H9 (cell line): ENCODE results near the gene GLT6D1. TPM values are rescaled to one million over a fixed set of nuclear protein-coding genes. Genes with fewer than 3 reads are reported as not detected.

Source experiments
- DNase-seq: peaks from one replicate; pipeline ENCODE4 v3.0.0-alpha.2; 2017
- H2AFZ ChIP-seq: one replicate; pipeline ENCODE4 v1.6.1; 2013; ENCODE audit warnings: mild to moderate bottlenecking, low read length, control low read depth, moderate library complexity
- H2AK5ac ChIP-seq: 2 replicates; pipeline ENCODE4 v1.6.1; 2013; ENCODE audit warnings: low read length, control low read depth, mixed read lengths; ENCODE audit not compliant: insufficient read length
- H2BK120ac ChIP-seq: one replicate; pipeline ENCODE4 v1.6.1; 2013; ENCODE audit warnings: low read depth, mild to moderate bottlenecking, low read length, control low read depth, inconsistent platforms; ENCODE audit not compliant: poor library complexity, severe bottlenecking
- H2BK12ac ChIP-seq: 2 replicates; pipeline ENCODE4 v1.6.1; 2013; ENCODE audit warnings: low read length, control low read depth, mixed read lengths, low read depth; ENCODE audit not compliant: insufficient read length
- H2BK15ac ChIP-seq: 2 replicates; pipeline ENCODE4 v1.6.1; 2013; ENCODE audit warnings: low read depth, low read length, control low read depth
- H2BK20ac ChIP-seq: one replicate; pipeline ENCODE4 v1.6.1; 2013; ENCODE audit warnings: low read depth, mild to moderate bottlenecking, low read length, control low read depth, inconsistent platforms; ENCODE audit not compliant: poor library complexity, severe bottlenecking
- H2BK5ac ChIP-seq: 2 replicates; pipeline ENCODE4 v1.6.1; 2013; ENCODE audit warnings: low read length, control low read depth, mixed read lengths; ENCODE audit not compliant: insufficient read length
- H3K14ac ChIP-seq: 2 replicates; pipeline ENCODE4 v1.6.1; 2013; ENCODE audit warnings: low read length, control low read depth; ENCODE audit not compliant: insufficient read depth
- H3K18ac ChIP-seq: 2 replicates; pipeline ENCODE4 v1.6.1; 2013; ENCODE audit warnings: low read depth, mild to moderate bottlenecking, mixed read lengths, low read length, control low read depth; ENCODE audit not compliant: insufficient read length
- H3K23ac ChIP-seq: 2 replicates; pipeline ENCODE4 v1.6.1; 2013; ENCODE audit warnings: low read length, control low read depth, mixed read lengths, low read depth; ENCODE audit not compliant: insufficient read length
- H3K23me2 ChIP-seq: 2 replicates; pipeline ENCODE4 v1.6.1; 2013; ENCODE audit warnings: low read depth, mild to moderate bottlenecking, mixed read lengths, low read length, control low read depth; ENCODE audit not compliant: insufficient read length, poor library complexity, severe bottlenecking
- H3K27ac ChIP-seq: 2 replicates; pipeline ENCODE4 v1.5.1; 2013; ENCODE audit warnings: low read length, control low read depth, mixed read lengths, low read depth; ENCODE audit not compliant: insufficient read length
- H3K27me3 ChIP-seq: 2 replicates; pipeline ENCODE4 v1.6.1; 2013; ENCODE audit warnings: low read length, control low read depth, inconsistent platforms; ENCODE audit not compliant: insufficient read depth
- H3K4ac ChIP-seq: 2 replicates; pipeline ENCODE4 v1.6.1; 2013; ENCODE audit warnings: low read depth, mild to moderate bottlenecking, control low read depth, inconsistent platforms, low read length, moderate library complexity
- H3K4me1 ChIP-seq: 2 replicates; pipeline ENCODE4 v1.6.1; 2013; ENCODE audit warnings: low read length, control low read depth, inconsistent platforms; ENCODE audit not compliant: insufficient read depth
- H3K4me2 ChIP-seq: 2 replicates; pipeline ENCODE4 v1.6.1; 2013; ENCODE audit warnings: low read length, control low read depth, mixed read lengths; ENCODE audit not compliant: insufficient read length, insufficient read depth
- H3K56ac ChIP-seq: 2 replicates; pipeline ENCODE4 v1.6.1; 2013; ENCODE audit warnings: low read depth, mild to moderate bottlenecking, mixed read lengths, low read length, control low read depth; ENCODE audit not compliant: insufficient read length
- H3K79me1 ChIP-seq: 2 replicates; pipeline ENCODE4 v1.6.1; 2013; ENCODE audit warnings: low read depth, mild to moderate bottlenecking, moderate library complexity, low read length, control low read depth, inconsistent platforms; ENCODE audit not compliant: insufficient read depth, poor library complexity, severe bottlenecking
- H3K79me2 ChIP-seq: 2 replicates; pipeline ENCODE4 v1.6.1; 2013; ENCODE audit warnings: low read length, control low read depth, inconsistent platforms; ENCODE audit not compliant: insufficient read depth
- H3K9ac ChIP-seq: 2 replicates; pipeline ENCODE4 v1.6.1; 2013; ENCODE audit warnings: low read length, control low read depth, mixed read lengths; ENCODE audit not compliant: insufficient read length; ENCODE audit errors: extremely low read depth
- H3K9me3 ChIP-seq: one replicate; pipeline ENCODE4 v1.6.1; 2013; ENCODE audit warnings: low read depth, low read length, inconsistent platforms; ENCODE audit not compliant: control insufficient read depth
- H3T11ph ChIP-seq: one replicate; pipeline ENCODE4 v1.6.1; 2013; ENCODE audit warnings: mild to moderate bottlenecking, low read length, control low read depth, inconsistent platforms
- H4K20me1 ChIP-seq: one replicate; pipeline ENCODE4 v1.6.1; 2013; ENCODE audit not compliant: control insufficient read depth, insufficient read length, insufficient read depth
- H4K5ac ChIP-seq: 2 replicates; pipeline ENCODE4 v1.6.1; 2013; ENCODE audit warnings: low read depth, mild to moderate bottlenecking, mixed read lengths, low read length, control low read depth; ENCODE audit not compliant: insufficient read length
- H4K8ac ChIP-seq: replicated peaks from 2 replicates; pipeline ENCODE4 v1.6.1; 2013; ENCODE audit warnings: low read length, control low read depth, mixed read lengths, low read depth; ENCODE audit not compliant: insufficient read length
- H4K91ac ChIP-seq: 2 replicates; pipeline ENCODE4 v1.6.1; 2013; ENCODE audit warnings: low read depth, mild to moderate bottlenecking, moderate library complexity, mixed read lengths, low read length, control low read depth; ENCODE audit not compliant: insufficient read length
- H3K27ac Mint-ChIP-seq, 3 experiments: 2 replicates in 2 of 3; 3 replicates in 1 of 3; pipeline ENCODE4 v1.8.0; 2020 to 2021; ENCODE audit warnings: mixed read lengths in 3 of 3, mild to moderate bottlenecking in 1 of 3, moderate library complexity in 1 of 3
- H3K27me3 Mint-ChIP-seq: 2 replicates; pipeline ENCODE4 v1.8.0; 2021; ENCODE audit warnings: low read depth, mild to moderate bottlenecking, moderate library complexity, mixed read lengths
- H3K36me3 Mint-ChIP-seq, 3 experiments: 2 replicates in 2 of 3; 3 replicates in 1 of 3; pipeline ENCODE4 v1.8.0; 2020 to 2021; ENCODE audit warnings: low read depth in 3 of 3, mixed read lengths in 3 of 3; ENCODE audit not compliant: insufficient read depth in 1 of 3
- H3K4me1 Mint-ChIP-seq, 2 experiments: 2 replicates each; pipeline ENCODE4 v1.8.0; 2020; ENCODE audit warnings: mixed read lengths in 2 of 2
- H3K4me3 Mint-ChIP-seq, 2 experiments: 2 replicates in 1 of 2; 3 replicates in 1 of 2; pipeline ENCODE4 v1.8.0; 2020 to 2021; ENCODE audit warnings: mild to moderate bottlenecking in 2 of 2, mixed read lengths in 2 of 2, moderate library complexity in 1 of 2
- H3K9me3 Mint-ChIP-seq, 2 experiments: 2 replicates in 1 of 2; 3 replicates in 1 of 2; pipeline ENCODE4 v1.8.0; 2020; ENCODE audit warnings: mild to moderate bottlenecking in 2 of 2, mixed read lengths in 2 of 2, moderate library complexity in 1 of 2
- WGBS: extraction: QIAGEN DNeasy Blood & Tissue Kit; methylation state at CpG from one replicate; pipeline ENCODE4 v1.1.7; 2013; ENCODE audit warnings: missing lambda C conversion rate, low lambda C conversion rate, mixed read lengths; ENCODE audit not compliant: insufficient read length; ENCODE audit errors: extremely low coverage; 5-methylcytosine and 5-hydroxymethylcytosine counted together
- total RNA-seq: library from RNA; stranded (reverse); gene quantifications from 2 replicates; pipeline ENCODE4 v1.2.1, GENCODE V29; 2021
- TF ChIP-seq, protein P1 (sequence below): fragments of 200-600 bp; sonication (generic); conservative IDR thresholded peaks from 3 replicates; pipeline ENCODE4 v1.8.0; 2021; ENCODE audit warnings: antibody characterized with exemption, mild to moderate bottlenecking

The GLT6D1 gene
- total RNA-seq, 1 experiment from 2014 or later = not detected

DNA sequence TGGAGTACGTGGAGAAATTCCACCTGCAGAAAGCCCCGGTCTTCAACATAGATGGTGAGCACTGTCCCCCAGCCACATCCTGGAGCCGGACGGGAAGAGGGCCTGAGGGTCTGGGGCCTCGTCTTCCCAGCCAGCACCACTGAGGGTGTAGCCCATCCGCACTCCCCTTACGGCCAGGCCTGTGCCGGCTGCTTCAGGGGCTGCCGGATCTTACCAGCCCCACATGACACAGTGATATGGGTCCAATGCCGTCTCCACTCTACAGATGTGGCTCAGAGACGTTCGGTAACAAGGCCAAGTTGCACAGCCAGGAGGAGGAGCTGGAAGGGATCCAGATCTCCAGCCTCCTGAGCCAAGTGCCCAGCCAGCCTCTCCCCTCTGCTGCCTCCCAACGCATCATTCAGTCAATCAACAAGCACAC, 21.3 kb downstream of the GLT6D1 start:
- Mint-ChIP-seq H3K36me3 (no peaks in the 10 kb centered on the region), H3K9me3 (no peaks in the 10 kb centered on the region)
- H2BK15ac ChIP-seq = no peak overlapping the region

More for the DNA sequence above, 21.3 kb downstream of the GLT6D1 start:
- H3K9ac ChIP-seq = no peak overlapping the region
- H3K79me1 ChIP-seq = no peaks in the 10 kb centered on the region
- no peaks in the 10 kb centered on the region for H3K9me3 ChIP-seq
- H2BK20ac ChIP-seq = no peak overlapping the region
- no peak overlapping the region for H3K4ac ChIP-seq
- H3K56ac ChIP-seq = no peak overlapping the region
- H3K27ac ChIP-seq = no peak overlapping the region
- H3T11ph ChIP-seq = no peak overlapping the region
- H3K18ac ChIP-seq = no peak overlapping the region
- H3K27me3 ChIP-seq = no peaks in the 10 kb centered on the region
- no peak overlapping the region for H4K5ac ChIP-seq
- no peak overlapping the region for H3K14ac ChIP-seq
- no peak overlapping the region for H2BK5ac ChIP-seq
- H2AFZ ChIP-seq = no peak overlapping the region
- H2BK12ac ChIP-seq = no peak overlapping the region
- no peaks in the 10 kb centered on the region for H3K79me2 ChIP-seq
- H3K4me2 ChIP-seq = no peak overlapping the region
- Mint-ChIP-seq H3K27me3 (no peaks in the 10 kb centered on the region), H3K27ac (no peak overlapping the region), H3K4me1 (0 out of 4 replicates have a peak, but pooled peaks cover 0 to 2% of the 10 kb centered on the region in 2 experiments), H3K4me3 (no peak overlapping the region)
- H3K23ac ChIP-seq = no peak overlapping the region
- no peak overlapping the region for H2AK5ac ChIP-seq
- H4K91ac ChIP-seq = no peak overlapping the region
- TF ChIP-seq, protein P1, sequence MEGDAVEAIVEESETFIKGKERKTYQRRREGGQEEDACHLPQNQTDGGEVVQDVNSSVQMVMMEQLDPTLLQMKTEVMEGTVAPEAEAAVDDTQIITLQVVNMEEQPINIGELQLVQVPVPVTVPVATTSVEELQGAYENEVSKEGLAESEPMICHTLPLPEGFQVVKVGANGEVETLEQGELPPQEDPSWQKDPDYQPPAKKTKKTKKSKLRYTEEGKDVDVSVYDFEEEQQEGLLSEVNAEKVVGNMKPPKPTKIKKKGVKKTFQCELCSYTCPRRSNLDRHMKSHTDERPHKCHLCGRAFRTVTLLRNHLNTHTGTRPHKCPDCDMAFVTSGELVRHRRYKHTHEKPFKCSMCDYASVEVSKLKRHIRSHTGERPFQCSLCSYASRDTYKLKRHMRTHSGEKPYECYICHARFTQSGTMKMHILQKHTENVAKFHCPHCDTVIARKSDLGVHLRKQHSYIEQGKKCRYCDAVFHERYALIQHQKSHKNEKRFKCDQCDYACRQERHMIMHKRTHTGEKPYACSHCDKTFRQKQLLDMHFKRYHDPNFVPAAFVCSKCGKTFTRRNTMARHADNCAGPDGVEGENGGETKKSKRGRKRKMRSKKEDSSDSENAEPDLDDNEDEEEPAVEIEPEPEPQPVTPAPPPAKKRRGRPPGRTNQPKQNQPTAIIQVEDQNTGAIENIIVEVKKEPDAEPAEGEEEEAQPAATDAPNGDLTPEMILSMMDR = no peak
- H4K20me1 ChIP-seq = no peaks in the 10 kb centered on the region
- H2BK120ac ChIP-seq = no peak overlapping the region
- H3K23me2 ChIP-seq = no peaks in the 10 kb centered on the region
- no peak for DNase-seq
- no peak overlapping the region for H4K8ac ChIP-seq
- H3K4me1 ChIP-seq = no peaks in the 10 kb centered on the region
- no CpG with 5 or more reads among the region's 13 CpGs for WGBS
